ENCODE measurements around the gene CYBB.
A peak's percentile ranks its signal among the peaks of the same experiment; 100 is the strongest.

Gene CYBB

GRCh38 chrX:37820646-37821045 lies 40.8 kb downstream of the CYBB start:
- H3K9ac ChIP-seq (ENCODE audit: low read depth, low read length, poor library complexity), result no peak overlapping the region
- H4K91ac ChIP-seq (ENCODE audit: low read depth, low read length, poor library complexity), result no peak overlapping the region
- no peak overlapping the region for H4K8ac ChIP-seq (ENCODE audit: low read depth, low read length)
- H3K4me3 ChIP-seq (ENCODE audit: low read length in 2 of 2), result no peak overlapping the region
- H3K27ac ChIP-seq (replicated peaks; ENCODE audit: low read length), result no peak overlapping the region
- no peak overlapping the region for H2BK15ac ChIP-seq (ENCODE audit: low read length)
- H3K4me1 ChIP-seq (ENCODE audit: control insufficient read depth in 2 of 2, insufficient read depth in 1 of 2, low read depth in 1 of 2, low read length in 2 of 2), result no peaks in the 10 kb centered on the region
- H3K4ac ChIP-seq (ENCODE audit: low read length), result no peak overlapping the region
- H2AK5ac ChIP-seq (ENCODE audit: low read depth, low read length), result no peak overlapping the region
- H3K14ac ChIP-seq (ENCODE audit: low read length), result no peak overlapping the region
- no peak overlapping the region for H2BK12ac ChIP-seq (ENCODE audit: low read length)
- no peak for DNase-seq (ENCODE audit: low spot score)
- no peak overlapping the region for H3K18ac ChIP-seq (ENCODE audit: low read length)
- H2BK120ac ChIP-seq (ENCODE audit: low read depth, low read length), result no peak overlapping the region
- H2AFZ ChIP-seq (ENCODE audit: low read length), result no peak overlapping the region
- no peaks in the 10 kb centered on the region for H3K9me3 ChIP-seq (replicated peaks in 1 of 2; ENCODE audit: control insufficient read depth in 2 of 2, insufficient read depth in 1 of 2, low read depth in 1 of 2, low read length in 2 of 2)
- H3K4me2 ChIP-seq (ENCODE audit: insufficient read depth, low read length, poor library complexity, severe bottlenecking), result no peak overlapping the region
- no peak overlapping the region for H3K23ac ChIP-seq (ENCODE audit: low read depth, low read length, poor library complexity)
- H3K36me3 ChIP-seq (replicated peaks in 1 of 2; ENCODE audit: control insufficient read depth in 2 of 2, insufficient read depth in 2 of 2, low read length in 2 of 2), result no peaks in the 10 kb centered on the region
- H2BK5ac ChIP-seq (ENCODE audit: low read length), result no peak overlapping the region
- WGBS, 2 donors (ENCODE audit: extremely low coverage in 2 of 2, insufficient read length in 2 of 2, insufficient replicate concordance in 1 of 2), result no CpG with 5 or more reads among the region's 1 CpG
- H3K27me3 ChIP-seq (ENCODE audit: control insufficient read depth in 3 of 3, insufficient read depth in 3 of 3, low read depth in 1 of 3, low read length in 3 of 3), result peaks cover 0 to 2% (median 0%) of the 10 kb centered on the region in 3 experiments
- H3K79me1 ChIP-seq (ENCODE audit: low read depth, low read length), result no peaks in the 10 kb centered on the region

GRCh38 chrX:37824491-37825214 lies 44.8 kb downstream of the CYBB start:
- H2BK120ac ChIP-seq (ENCODE audit: low read depth, low read length), result no peak overlapping the region
- H2BK15ac ChIP-seq (ENCODE audit: low read length), result no peak overlapping the region
- no peak overlapping the region for H3K14ac ChIP-seq (ENCODE audit: low read length)
- no peak for DNase-seq (ENCODE audit: low spot score)
- no CpG with 5 or more reads among the region's 1 CpG for WGBS, 2 donors (ENCODE audit: extremely low coverage in 2 of 2, insufficient read length in 2 of 2, insufficient replicate concordance in 1 of 2)
- H3K18ac ChIP-seq (ENCODE audit: low read length), result no peak overlapping the region
- no peaks in the 10 kb centered on the region for H3K79me1 ChIP-seq (ENCODE audit: low read depth, low read length)
- no peak overlapping the region for H3K27ac ChIP-seq (replicated peaks; ENCODE audit: low read length)
- H2AK5ac ChIP-seq (ENCODE audit: low read depth, low read length), result no peak overlapping the region
- H2BK5ac ChIP-seq (ENCODE audit: low read length), result no peak overlapping the region
- no peaks in the 10 kb centered on the region for H3K27me3 ChIP-seq (ENCODE audit: control insufficient read depth in 3 of 3, insufficient read depth in 3 of 3, low read depth in 1 of 3, low read length in 3 of 3)
- H3K9ac ChIP-seq (ENCODE audit: low read depth, low read length, poor library complexity), result no peak overlapping the region
- no peak overlapping the region for H2AFZ ChIP-seq (ENCODE audit: low read length)
- H3K4me1 ChIP-seq (ENCODE audit: control insufficient read depth in 2 of 2, insufficient read depth in 1 of 2, low read depth in 1 of 2, low read length in 2 of 2), result no peaks in the 10 kb centered on the region
- no peak overlapping the region for H3K4ac ChIP-seq (ENCODE audit: low read length)
- no peaks in the 10 kb centered on the region for H3K9me3 ChIP-seq (replicated peaks in 1 of 2; ENCODE audit: control insufficient read depth in 2 of 2, insufficient read depth in 1 of 2, low read depth in 1 of 2, low read length in 2 of 2)
- H3K23ac ChIP-seq (ENCODE audit: low read depth, low read length, poor library complexity), result no peak overlapping the region
- no peaks in the 10 kb centered on the region for H3K36me3 ChIP-seq (replicated peaks in 1 of 2; ENCODE audit: control insufficient read depth in 2 of 2, insufficient read depth in 2 of 2, low read length in 2 of 2)
- H4K91ac ChIP-seq (ENCODE audit: low read depth, low read length, poor library complexity), result no peak overlapping the region
- no peak overlapping the region for H2BK12ac ChIP-seq (ENCODE audit: low read length)
- no peak overlapping the region for H3K4me2 ChIP-seq (ENCODE audit: insufficient read depth, low read length, poor library complexity, severe bottlenecking)
- no peak overlapping the region for H4K8ac ChIP-seq (ENCODE audit: low read depth, low read length)
- H3K4me3 ChIP-seq (ENCODE audit: low read length in 2 of 2), result no peak overlapping the region

GRCh38 chrX:37825215-37825842 lies 45.5 kb downstream of the CYBB start:
- Histone ChIP-seq H3K4me1 (ENCODE audit: control insufficient read depth in 2 of 2, insufficient read depth in 1 of 2, low read depth in 1 of 2, low read length in 2 of 2) (no peaks in the 10 kb centered on the region), H3K4ac (ENCODE audit: low read length) (no peak overlapping the region), H2BK120ac (ENCODE audit: low read depth, low read length) (no peak overlapping the region), H3K27ac (replicated peaks; ENCODE audit: low read length) (no peak overlapping the region), H3K23ac (ENCODE audit: low read depth, low read length, poor library complexity) (no peak overlapping the region), H3K36me3 (replicated peaks in 1 of 2; ENCODE audit: control insufficient read depth in 2 of 2, insufficient read depth in 2 of 2, low read length in 2 of 2) (no peaks in the 10 kb centered on the region), H3K4me3 (ENCODE audit: low read length in 2 of 2) (no peak overlapping the region), H2AK5ac (ENCODE audit: low read depth, low read length) (no peak overlapping the region), H2BK5ac (ENCODE audit: low read length) (no peak overlapping the region), H3K27me3 (ENCODE audit: control insufficient read depth in 3 of 3, insufficient read depth in 3 of 3, low read depth in 1 of 3, low read length in 3 of 3) (no peaks in the 10 kb centered on the region), H2BK15ac (ENCODE audit: low read length) (no peak overlapping the region), H3K79me1 (ENCODE audit: low read depth, low read length) (no peaks in the 10 kb centered on the region), H3K14ac (ENCODE audit: low read length) (no peak overlapping the region), H4K8ac (ENCODE audit: low read depth, low read length) (no peak overlapping the region), H3K9me3 (replicated peaks in 1 of 2; ENCODE audit: control insufficient read depth in 2 of 2, insufficient read depth in 1 of 2, low read depth in 1 of 2, low read length in 2 of 2) (no peaks in the 10 kb centered on the region), H3K9ac (ENCODE audit: low read depth, low read length, poor library complexity) (no peak overlapping the region), H2BK12ac (ENCODE audit: low read length) (no peak overlapping the region), H3K18ac (ENCODE audit: low read length) (no peak overlapping the region), H3K4me2 (ENCODE audit: insufficient read depth, low read length, poor library complexity, severe bottlenecking) (no peak overlapping the region), H4K91ac (ENCODE audit: low read depth, low read length, poor library complexity) (no peak overlapping the region), H2AFZ (ENCODE audit: low read length) (no peak overlapping the region)
- peak; percentile 6 for DNase-seq (ENCODE audit: low spot score)
- no CpG with 5 or more reads among the region's 3 CpGs for WGBS, 2 donors (ENCODE audit: extremely low coverage in 2 of 2, insufficient read length in 2 of 2, insufficient replicate concordance in 1 of 2)

DNA sequence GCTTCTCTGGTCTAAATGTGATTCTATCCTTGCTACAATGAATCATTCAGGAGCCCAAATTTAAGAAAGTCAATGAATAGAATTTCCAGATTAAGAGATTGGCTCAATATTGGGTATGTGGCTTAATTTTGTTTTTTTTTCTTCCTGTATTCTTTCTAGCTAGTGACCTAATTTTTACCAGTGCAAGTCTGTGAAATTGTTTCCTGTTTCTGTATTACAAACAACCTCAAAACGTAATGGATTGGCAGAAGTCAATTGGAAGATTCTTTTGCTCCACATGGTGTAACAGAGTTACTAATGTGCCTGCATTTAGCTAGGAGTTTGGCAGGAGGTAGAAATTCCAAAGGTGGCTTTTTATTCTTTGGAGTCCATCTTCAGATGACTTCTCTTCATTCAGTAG lies 49.9 kb downstream of the CYBB start:
- no peak overlapping the region for H3K4me3 ChIP-seq (ENCODE audit: low read length in 2 of 2)
- H3K14ac ChIP-seq (ENCODE audit: low read length), result no peak overlapping the region
- H3K36me3 ChIP-seq (replicated peaks in 1 of 2; ENCODE audit: control insufficient read depth in 2 of 2, insufficient read depth in 2 of 2, low read length in 2 of 2), result no peaks in the 10 kb centered on the region
- H3K18ac ChIP-seq (ENCODE audit: low read length), result no peak overlapping the region
- H3K4me2 ChIP-seq (ENCODE audit: insufficient read depth, low read length, poor library complexity, severe bottlenecking), result no peak overlapping the region
- H2AFZ ChIP-seq (ENCODE audit: low read length), result no peak overlapping the region
- no peak overlapping the region for H2BK5ac ChIP-seq (ENCODE audit: low read length)
- no peaks in the 10 kb centered on the region for H3K9me3 ChIP-seq (replicated peaks in 1 of 2; ENCODE audit: control insufficient read depth in 2 of 2, insufficient read depth in 1 of 2, low read depth in 1 of 2, low read length in 2 of 2)
- no peak overlapping the region for H3K27ac ChIP-seq (replicated peaks; ENCODE audit: low read length)
- H3K4me1 ChIP-seq (ENCODE audit: control insufficient read depth in 2 of 2, insufficient read depth in 1 of 2, low read depth in 1 of 2, low read length in 2 of 2), result no peaks in the 10 kb centered on the region
- H4K8ac ChIP-seq (ENCODE audit: low read depth, low read length), result no peak overlapping the region
- DNase-seq (ENCODE audit: low spot score), result no peak
- H3K23ac ChIP-seq (ENCODE audit: low read depth, low read length, poor library complexity), result no peak overlapping the region
- H2BK15ac ChIP-seq (ENCODE audit: low read length), result no peak overlapping the region
- no peaks in the 10 kb centered on the region for H3K27me3 ChIP-seq (ENCODE audit: control insufficient read depth in 3 of 3, insufficient read depth in 3 of 3, low read depth in 1 of 3, low read length in 3 of 3)
- no peak overlapping the region for H2AK5ac ChIP-seq (ENCODE audit: low read depth, low read length)
- no peak overlapping the region for H3K4ac ChIP-seq (ENCODE audit: low read length)
- H2BK120ac ChIP-seq (ENCODE audit: low read depth, low read length), result no peak overlapping the region
- no peaks in the 10 kb centered on the region for H3K79me1 ChIP-seq (ENCODE audit: low read depth, low read length)
- WGBS, 2 donors (ENCODE audit: extremely low coverage in 2 of 2, insufficient read length in 2 of 2, insufficient replicate concordance in 1 of 2), result no CpG with 5 or more reads among the region's 1 CpG
- no peak overlapping the region for H2BK12ac ChIP-seq (ENCODE audit: low read length)
- no peak overlapping the region for H3K9ac ChIP-seq (ENCODE audit: low read depth, low read length, poor library complexity)
- H4K91ac ChIP-seq (ENCODE audit: low read depth, low read length, poor library complexity), result no peak overlapping the region

Data from neuronal stem cell (in vitro differentiated cells).